Measurements from ENCODE around the gene PPARA. TPM values are rescaled to one million over a fixed set of nuclear protein-coding genes. Genes with fewer than 3 reads are reported as not detected.

PPARA gene
- total and polyA plus RNA-seq, 2 of the 4 experiments (the other 2 are of a cell fraction), result 3.1 to 7.0 TPM

DNA sequence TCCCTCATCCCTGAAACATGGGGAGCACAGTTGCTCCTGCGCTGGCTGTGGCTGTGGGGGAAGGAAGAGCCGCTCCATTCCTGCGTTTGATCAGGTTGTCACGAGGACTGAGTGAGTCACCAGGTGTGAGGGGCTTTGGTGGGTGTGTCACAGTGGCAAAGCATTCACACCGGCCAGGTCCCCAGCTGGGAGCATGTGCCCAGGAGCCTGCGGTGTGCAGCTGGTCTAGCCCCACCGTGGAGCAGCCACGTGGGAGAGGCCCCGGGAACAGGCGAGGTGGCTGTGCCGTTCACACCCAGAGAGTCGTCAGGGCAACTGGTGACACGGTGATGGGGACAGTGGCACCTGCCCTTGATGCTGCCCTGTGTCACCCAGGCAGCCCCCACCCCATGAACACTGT lies 47.6 kb upstream of the PPARA start:
- H3K4me2 ChIP-seq (ENCODE audit: low read depth, low read length), result no peak overlapping the region
- H2AK5ac ChIP-seq (ENCODE audit: low read depth, low read length), result no peak overlapping the region
- H4K5ac ChIP-seq (ENCODE audit: low read depth, low read length), result no peak overlapping the region
- in situ Hi-C loops (cut with MboI; ENCODE audit: low sequenced_read_pairs) (no loop called here), intact Hi-C loops (cut with micrococcal nuclease) (no loop called here), dilution Hi-C loops (cut with HindIII; ENCODE audit: low sequenced_read_pairs, unreplicated experiment) (no loop called here)
- H3K18ac ChIP-seq (ENCODE audit: low read depth, low read length), result no peak overlapping the region
- H3K14ac ChIP-seq (replicated peaks; ENCODE audit: low read depth, low read length), result no peak overlapping the region
- H3K56ac ChIP-seq (ENCODE audit: extremely low read depth, insufficient read depth, low read length), result no peak overlapping the region
- peaks cover 73% of the 10 kb centered on the region for H3K36me3 ChIP-seq (ENCODE audit: control insufficient read depth, insufficient read depth, low read length)
- no peak overlapping the region for H3K4ac ChIP-seq (ENCODE audit: low read depth, low read length)
- DNase-seq (no peak), ATAC-seq (ENCODE audit: low read depth) (no peak)
- CTCF ChIA-PET, result no interaction called here
- TF ChIP-seq BHLHE40 (IDR thresholded peaks at IDR 0.05; ENCODE audit: low read depth, low read length) (no peak), SMC3 (IDR thresholded peaks at IDR 0.05; ENCODE audit: low read depth, low read length) (no peak), USF2 (IDR thresholded peaks at IDR 0.05; ENCODE audit: low read depth, low read length) (no peak), RAD21 (IDR thresholded peaks at IDR 0.05; ENCODE audit: low read length) (no peak), RFX5 (IDR thresholded peaks at IDR 0.05; ENCODE audit: low read depth, low read length) (no peak), CTCF (conservative IDR thresholded peaks at IDR 0.05; ENCODE audit: low read depth, low read length) (no peak), CEBPB (IDR thresholded peaks at IDR 0.05; ENCODE audit: low read depth, low read length) (no peak), MAFK (IDR thresholded peaks at IDR 0.05; ENCODE audit: low read depth, low read length) (no peak), NFE2L2 (IDR thresholded peaks at IDR 0.05; ENCODE audit: low read depth, low read length) (no peak), MAZ (IDR thresholded peaks at IDR 0.05; ENCODE audit: borderline replicate concordance, low read depth, low read length) (no peak), ELK1 (IDR thresholded peaks at IDR 0.05; ENCODE audit: borderline replicate concordance, low read depth, low read length) (no peak), FOS (IDR thresholded peaks at IDR 0.05; ENCODE audit: low read depth, low read length) (no peak), CHD1 (IDR thresholded peaks at IDR 0.05; ENCODE audit: low read depth, low read length) (no peak)
- H3K23ac ChIP-seq (ENCODE audit: low read depth, low read length), result no peak overlapping the region
- H2AFZ ChIP-seq (replicated peaks; ENCODE audit: low read length, poor library complexity), result peak overlapping the region; percentile 32
- BruUV-seq (replicated peaks), result no TSS peak
- no peaks in the 10 kb centered on the region for H3K9me1 ChIP-seq (ENCODE audit: insufficient read depth, low read length)
- H3K79me1 ChIP-seq (ENCODE audit: low read depth in 1 of 2, low read length in 2 of 2), result peaks cover 28 to 85% of the 10 kb centered on the region in 2 experiments
- H4K20me1 ChIP-seq (ENCODE audit: insufficient read depth, low read length), result peaks cover 33% of the 10 kb centered on the region
- H3K4me1 ChIP-seq (ENCODE audit: control insufficient read depth, insufficient read depth, low read length), result peaks cover 18% of the 10 kb centered on the region
- H2BK5ac ChIP-seq (ENCODE audit: low read depth, low read length, poor library complexity, severe bottlenecking), result no peak overlapping the region
- no peak overlapping the region for H2BK15ac ChIP-seq (ENCODE audit: low read depth, low read length)
- H3K9ac ChIP-seq (ENCODE audit: low read depth, low read length), result no peak overlapping the region
- peak overlapping the region; percentile 28 for H2AK9ac ChIP-seq (replicated peaks; ENCODE audit: low read depth, low read length, poor library complexity)
- POLR2A ChIA-PET (ENCODE audit: unreplicated experiment), result no interaction called here
- WGBS, 2 experiments (ENCODE audit: extremely low coverage in 2 of 2, insufficient read length in 1 of 2), result 85% methylated on average over 10 of the region's 13 CpGs; no CpG with 5 or more reads in 1 of the 2 experiments
- no peak overlapping the region for H4K91ac ChIP-seq (ENCODE audit: insufficient read depth, low read depth, low read length)
- H2BK120ac ChIP-seq (ENCODE audit: low read depth, low read length), result no peak overlapping the region
- H2BK20ac ChIP-seq (ENCODE audit: low read depth, low read length), result no peak overlapping the region
- no peak overlapping the region for H3K4me3 ChIP-seq (ENCODE audit: insufficient read depth, low read depth, low read length)
- no peak overlapping the region for H3K27ac ChIP-seq (ENCODE audit: insufficient read depth, low read length)
- H3K27me3 ChIP-seq (ENCODE audit: control insufficient read depth, insufficient read depth, low read length), result no peaks in the 10 kb centered on the region
- no peaks in the 10 kb centered on the region for H3K9me3 ChIP-seq (ENCODE audit: control insufficient read depth, insufficient read depth, low read length)
- no peak overlapping the region for H4K8ac ChIP-seq (ENCODE audit: low read depth in 2 of 2, low read length in 2 of 2)

All from IMR-90 (cell line).